ENCODE measurements around the gene PNMT. TPM values are rescaled to one million over a fixed set of nuclear protein-coding genes. Genes with fewer than 3 reads are reported as not detected.

The PNMT gene
- total and polyA plus RNA-seq, 2 of the 8 experiments (the other 6 are each of a cell fraction or from before 2014, with no cell fraction given), result 5.6 to 10.9 TPM

DNA sequence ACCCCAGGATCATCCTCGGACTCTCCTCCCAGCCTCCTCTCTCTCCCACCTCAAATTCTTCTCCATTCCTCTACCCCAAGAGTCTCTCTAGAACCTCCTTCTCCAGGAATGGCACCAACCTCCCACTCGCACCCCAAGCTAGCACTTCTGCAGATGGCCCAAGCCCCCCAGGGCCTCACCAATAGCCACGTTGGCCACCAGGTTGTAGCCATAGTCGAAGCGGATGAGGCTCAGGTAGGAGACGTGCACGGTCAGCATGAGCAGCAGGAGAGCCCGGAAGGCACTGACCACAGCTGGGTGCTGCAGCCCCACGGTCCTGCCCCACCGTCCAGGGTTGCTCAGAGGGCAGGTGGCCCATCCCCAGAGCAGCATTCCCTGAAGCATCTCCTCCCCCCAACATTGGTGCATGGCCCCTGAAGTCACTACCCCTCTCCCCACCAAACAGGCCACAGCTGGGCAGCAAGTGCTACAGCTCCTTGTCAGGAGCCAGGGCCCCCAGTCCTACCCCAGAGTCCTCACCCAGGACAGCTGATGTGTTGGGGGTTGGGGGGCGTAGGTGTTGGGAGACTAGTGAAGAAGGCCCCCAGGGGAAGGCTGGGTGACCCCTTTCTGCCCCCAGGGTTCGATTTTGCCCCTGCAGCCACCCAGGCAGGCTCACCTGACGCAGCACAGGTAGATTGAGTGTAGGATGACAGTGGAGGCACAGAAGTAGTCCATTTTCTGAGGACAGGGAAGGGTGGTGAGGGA, 5.3 kb downstream of the PNMT start:
- no peaks in the 10 kb centered on the region for H3K9me3 ChIP-seq (ENCODE audit: insufficient read depth in 2 of 2, low read depth in 1 of 2, low read length in 1 of 2)
- no peak overlapping the region for H2BK5ac ChIP-seq (ENCODE audit: low read depth, low read length)
- no peak overlapping the region; the same call in 1 of the 2 replicates for H3K18ac ChIP-seq (ENCODE audit: extremely low read depth, low read length)
- H4K5ac ChIP-seq (ENCODE audit: insufficient read length, low read depth, low read length), result no peak overlapping the region
- H2BK120ac ChIP-seq (replicated peaks; ENCODE audit: low read depth, low read length), result no peak overlapping the region
- peaks cover 0 to 2% of the 10 kb centered on the region in 2 experiments for H4K20me1 ChIP-seq (replicated peaks in 1 of 2; ENCODE audit: control insufficient read depth in 1 of 2, insufficient read depth in 2 of 2, low read length in 2 of 2)
- no peak overlapping the region for H3K4ac ChIP-seq (replicated peaks; ENCODE audit: insufficient read length, low read depth, low read length)
- H2AFZ ChIP-seq (ENCODE audit: low read length), result no peak overlapping the region
- H4K91ac ChIP-seq (replicated peaks; ENCODE audit: insufficient read length, low read length), result peak overlapping the region; percentile 37
- H3K56ac ChIP-seq (replicated peaks; ENCODE audit: insufficient read length, low read depth, low read length), result no peak overlapping the region
- 83% methylated on average over 13 of the region's 13 CpGs; no CpG with 5 or more reads in 1 of the 2 experiments for WGBS, 2 experiments (ENCODE audit: extremely low coverage in 1 of 2, insufficient coverage in 1 of 2, insufficient read length in 1 of 2, insufficient replicate concordance in 2 of 2, low coverage in 1 of 2, low lambda C conversion rate in 2 of 2, missing lambda C conversion rate in 1 of 2)
- DNase-seq (ENCODE audit: low read depth in 1 of 2, low spot score in 2 of 2), result no peak
- H3K79me1 ChIP-seq (ENCODE audit: low read depth, low read length), result no peaks in the 10 kb centered on the region
- CTCF ChIA-PET (ENCODE audit: partially characterized antibody), result interaction anchor here (0.6 to 52.4 kb wide), 13 partner anchors 9 to 137 kb away, joined by 3 to 1885 read pairs (median 10); partner anchors contain the start of genes ERBB2, MIEN1, PGAP3 and PPP1R1B
- H3K27ac ChIP-seq (ENCODE audit: low read depth, low read length), result no peak overlapping the region
- no peak overlapping the region for H2AK5ac ChIP-seq (ENCODE audit: low read depth, low read length)
- H3K27me3 ChIP-seq (replicated peaks in 1 of 4; ENCODE audit: control insufficient read depth in 3 of 4, extremely low read depth in 1 of 4, insufficient read depth in 3 of 4, low read length in 3 of 4), result peaks cover 0 to 15% (median 2%) of the 10 kb centered on the region in 4 experiments; a peak in 3 of 7 replicates
- no peak overlapping the region for H3K14ac ChIP-seq (ENCODE audit: insufficient read length)
- no peak overlapping the region for H3K4me3 ChIP-seq (ENCODE audit: extremely low read depth in 1 of 4, insufficient read depth in 2 of 4, low read depth in 3 of 4, low read length in 4 of 4)
- H3K4me1 ChIP-seq (replicated peaks in 1 of 4; ENCODE audit: control insufficient read depth in 3 of 4, insufficient read depth in 4 of 4, low read length in 3 of 4), result peaks cover 0 to 15% (median 7%) of the 10 kb centered on the region in 4 experiments; a peak in 6 of 7 replicates
- no peaks in the 10 kb centered on the region for H3K79me2 ChIP-seq (ENCODE audit: control insufficient read depth in 1 of 2, insufficient read depth in 2 of 2, low read length in 2 of 2)
- H2BK15ac ChIP-seq (ENCODE audit: low read length), result 0 out of 2 replicates have a peak overlapping the region, but pooled peaks have one; percentile 72
- no peak overlapping the region for H4K8ac ChIP-seq (ENCODE audit: extremely low read depth, insufficient read depth, low read length)
- POLR2A ChIA-PET (ENCODE audit: partially characterized antibody), result interaction anchor here (0.6 to 38.1 kb wide), 7 partner anchors 2 to 56 kb away, joined by 3 to 708 read pairs (median 4); partner anchors contain the start of genes ERBB2, PGAP3, PNMT and TCAP
- H3K9ac ChIP-seq (replicated peaks in 1 of 4; ENCODE audit: extremely low read depth in 1 of 4, low read depth in 3 of 4, low read length in 3 of 4), result no peak overlapping the region
- no peak overlapping the region for H2BK20ac ChIP-seq (ENCODE audit: low read length)
- H3K36me3 ChIP-seq (ENCODE audit: control insufficient read depth in 2 of 4, insufficient read depth in 4 of 4, low read length in 3 of 4), result peaks cover 0 to 3% (median 0%) of the 10 kb centered on the region in 4 experiments; a peak in 1 of 8 replicates
- FAIRE-seq, result no peak
- no peak overlapping the region for H3K23ac ChIP-seq (ENCODE audit: insufficient read length)
- H2BK12ac ChIP-seq (ENCODE audit: low read depth, low read length), result peak overlapping the region; percentile 68; the same call in 1 of the 2 replicates
- peaks cover 3% of the 10 kb centered on the region; the same call in 1 of the 2 replicates for H3K23me2 ChIP-seq (ENCODE audit: low read depth, low read length)
- H3K4me2 ChIP-seq (ENCODE audit: insufficient read depth in 1 of 2, low read depth in 2 of 2, low read length in 2 of 2), result no peak overlapping the region
- no peak for TF ChIP-seq SAP30 (IDR thresholded peaks at IDR 0.05; ENCODE audit: insufficient read depth, insufficient replicate concordance, low read length)
